ENCODE data around the gene HKDC1.

Gene HKDC1

DNA sequence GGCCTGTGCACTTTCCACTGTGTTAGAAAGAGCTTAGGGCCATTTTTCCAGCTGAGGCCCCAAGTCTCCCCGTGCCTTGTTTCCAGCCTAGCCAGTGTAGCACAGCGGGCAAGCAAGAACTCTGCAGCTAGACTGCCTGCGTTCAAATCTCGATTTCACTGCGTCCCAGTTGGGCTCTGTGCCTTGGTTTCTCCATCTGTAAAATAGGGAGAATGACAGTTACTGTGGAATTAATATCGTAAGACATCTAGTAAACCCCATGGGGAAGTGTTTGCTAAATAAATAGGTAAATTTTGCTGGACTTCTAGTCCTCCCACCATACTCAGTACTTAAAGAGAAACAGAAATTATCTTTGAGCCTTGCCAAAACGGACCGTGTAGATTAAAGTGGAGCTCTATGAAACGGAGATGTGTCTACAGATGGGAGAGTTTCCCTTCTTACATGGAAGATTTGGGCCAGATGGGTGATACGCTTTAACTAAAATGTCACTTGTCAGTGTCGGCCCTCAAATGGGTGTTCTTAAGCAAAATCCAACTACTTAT lies 3.5 kb upstream of the HKDC1 start:
- no peak for TF ChIP-seq CTCF (IDR thresholded peaks at IDR 0.05; ENCODE audit: low read depth, low read length, missing control alignments)
- no peak for DNase-seq (ENCODE audit: extremely low read depth, low read depth)
- no peak overlapping the region for H3K4me3 ChIP-seq (replicated peaks; ENCODE audit: low read depth, low read length)

DNA sequence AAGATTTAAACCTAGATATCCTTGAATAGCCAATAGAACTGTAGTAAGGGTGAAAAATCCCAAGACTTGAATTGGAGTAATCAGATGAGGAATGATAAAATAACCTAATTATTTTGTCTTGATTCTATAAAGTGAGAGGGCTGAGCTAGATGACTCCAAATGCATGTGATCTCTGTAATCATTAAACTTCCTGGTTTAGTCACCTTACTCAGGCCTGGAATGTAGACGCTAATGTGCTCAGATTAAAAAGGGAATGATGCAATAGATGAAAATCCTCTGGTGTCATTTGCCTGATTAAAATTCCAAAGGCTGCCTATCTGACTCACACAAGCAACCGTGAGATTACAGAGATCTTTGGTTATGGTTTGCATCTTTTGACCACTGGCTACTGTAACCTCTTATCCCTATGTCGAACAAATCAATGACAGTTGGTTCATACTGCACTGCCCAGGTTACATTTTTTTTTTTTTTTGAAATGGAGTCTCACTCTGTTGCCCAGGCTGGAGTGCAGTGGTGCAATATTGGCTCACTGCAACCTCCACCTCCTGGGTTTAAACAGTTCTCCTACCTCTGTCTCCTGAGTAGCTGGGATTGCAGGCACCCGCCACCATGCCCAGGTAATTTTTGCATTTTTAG lies 2.9 kb upstream of the HKDC1 start:
- no peak for TF ChIP-seq CTCF (IDR thresholded peaks at IDR 0.05; ENCODE audit: low read depth, low read length, missing control alignments)
- DNase-seq (ENCODE audit: extremely low read depth, low read depth): no peak
- H3K4me3 ChIP-seq (replicated peaks; ENCODE audit: low read depth, low read length): no peak overlapping the region

- TF ChIP-seq CTCF (IDR thresholded peaks at IDR 0.05; ENCODE audit: low read depth, low read length, missing control alignments): no peak
- DNase-seq (ENCODE audit: extremely low read depth, low read depth): no peak
- no peak overlapping the region for H3K4me3 ChIP-seq (replicated peaks; ENCODE audit: low read depth, low read length)
Observed at GRCh38 chr10:69218831-69219230, 1.3 kb upstream of the HKDC1 start.

GRCh38 chr10:69220507-69220906 lies 375 bp downstream of the HKDC1 start:
- no peak for DNase-seq (ENCODE audit: extremely low read depth, low read depth)
- no peak overlapping the region for H3K4me3 ChIP-seq (replicated peaks; ENCODE audit: low read depth, low read length)
- no peak for TF ChIP-seq CTCF (IDR thresholded peaks at IDR 0.05; ENCODE audit: low read depth, low read length, missing control alignments)

DNA sequence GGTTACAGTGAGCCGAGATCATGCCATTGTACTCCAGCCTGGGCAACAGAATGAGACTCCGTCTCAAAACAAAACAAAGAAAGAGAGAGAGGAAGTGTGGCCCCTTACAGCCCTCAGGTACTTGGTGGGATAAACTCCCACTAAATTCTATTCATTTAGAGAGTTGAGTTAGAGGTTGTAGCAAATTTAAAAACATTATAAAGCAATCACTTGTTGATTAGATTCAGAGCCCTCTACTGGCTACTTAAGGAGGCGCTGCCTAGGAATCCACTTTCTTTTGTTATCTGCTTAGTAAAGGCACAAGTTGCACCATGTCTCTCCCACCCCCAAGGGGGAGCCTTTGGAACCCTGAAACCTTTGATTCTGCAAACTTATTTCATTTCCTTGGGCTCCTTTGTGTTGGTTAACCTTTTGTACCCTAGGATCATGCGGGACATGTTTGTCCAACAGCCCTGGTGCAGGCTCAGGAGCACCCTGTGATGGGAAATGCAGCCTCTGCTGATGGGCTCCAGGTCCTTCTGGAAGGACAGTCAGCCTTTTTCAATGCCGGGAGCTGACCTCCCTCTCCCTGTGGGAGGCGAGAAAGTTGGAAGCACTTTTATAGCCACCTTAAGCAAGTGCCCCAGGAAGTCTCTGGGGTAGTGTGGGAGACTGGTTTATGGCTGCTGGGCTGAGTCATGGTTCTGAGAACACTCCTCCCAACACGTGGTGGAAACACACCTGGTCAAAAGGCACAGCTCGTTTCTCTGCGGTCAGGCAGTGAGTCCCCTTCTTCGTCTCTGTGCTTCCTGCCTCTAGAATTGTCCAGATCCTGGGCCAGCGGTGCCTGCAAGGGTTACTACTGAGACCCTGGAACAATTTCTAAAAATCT lies 2.3 kb downstream of the HKDC1 start:
- no peak overlapping the region for H3K4me3 ChIP-seq (replicated peaks; ENCODE audit: low read depth, low read length)
- DNase-seq (ENCODE audit: extremely low read depth, low read depth): peak; percentile 70
- TF ChIP-seq CTCF (IDR thresholded peaks at IDR 0.05; ENCODE audit: low read depth, low read length, missing control alignments): peak; percentile 71

- H3K4me3 ChIP-seq (replicated peaks; ENCODE audit: low read depth, low read length): no peak overlapping the region
- no peak for TF ChIP-seq CTCF (IDR thresholded peaks at IDR 0.05; ENCODE audit: low read depth, low read length, missing control alignments)
- no peak for DNase-seq (ENCODE audit: extremely low read depth, low read depth)
Observed at GRCh38 chr10:69223028-69223342, 2.9 kb downstream of the HKDC1 start.

All from HFF-Myc (cell line).